CD4-positive, alpha-beta T cell treated with Interleukin-6 for 4 hours (primary cell): ENCODE results near the gene PLXNC1.

ENCODE experiments used
- DNase-seq: peaks from one replicate; pipeline ENCODE4 v3.0.0-alpha.2; 2020; ENCODE audit warnings: mixed read lengths

The PLXNC1 gene

DNA sequence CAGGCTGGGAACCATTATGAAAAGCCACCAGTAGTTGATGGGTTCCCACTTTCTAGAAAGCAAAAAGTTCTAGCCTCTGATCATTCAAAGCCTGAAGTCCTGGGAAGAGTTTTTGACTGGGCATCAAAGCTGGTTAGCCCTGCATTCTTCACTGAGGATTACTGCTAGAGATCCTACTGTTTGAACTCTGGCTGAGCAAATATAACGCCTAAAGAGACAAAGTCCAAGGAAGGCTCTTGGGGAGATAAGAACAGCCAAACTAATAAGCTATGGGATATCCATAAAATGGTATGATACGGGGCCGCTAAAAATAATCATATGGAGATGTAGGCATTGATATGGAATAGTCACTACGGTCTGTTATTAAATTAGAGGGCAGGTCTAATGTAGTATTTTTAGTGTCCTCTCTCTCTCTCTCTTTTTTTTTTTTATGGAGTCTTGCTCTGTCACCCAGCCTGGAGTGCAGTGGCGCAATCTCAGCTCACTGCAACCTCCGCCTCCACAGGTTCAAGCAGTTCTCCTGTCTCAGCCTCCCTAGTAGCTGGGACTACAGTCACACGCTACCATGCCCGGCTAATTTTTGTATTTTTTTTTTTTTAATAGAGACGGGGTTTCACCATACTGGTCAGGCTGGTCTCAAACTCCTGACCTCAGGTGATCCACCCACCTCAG lies 35.5 kb downstream of the PLXNC1 start:
- DNase-seq: no peak

DNA sequence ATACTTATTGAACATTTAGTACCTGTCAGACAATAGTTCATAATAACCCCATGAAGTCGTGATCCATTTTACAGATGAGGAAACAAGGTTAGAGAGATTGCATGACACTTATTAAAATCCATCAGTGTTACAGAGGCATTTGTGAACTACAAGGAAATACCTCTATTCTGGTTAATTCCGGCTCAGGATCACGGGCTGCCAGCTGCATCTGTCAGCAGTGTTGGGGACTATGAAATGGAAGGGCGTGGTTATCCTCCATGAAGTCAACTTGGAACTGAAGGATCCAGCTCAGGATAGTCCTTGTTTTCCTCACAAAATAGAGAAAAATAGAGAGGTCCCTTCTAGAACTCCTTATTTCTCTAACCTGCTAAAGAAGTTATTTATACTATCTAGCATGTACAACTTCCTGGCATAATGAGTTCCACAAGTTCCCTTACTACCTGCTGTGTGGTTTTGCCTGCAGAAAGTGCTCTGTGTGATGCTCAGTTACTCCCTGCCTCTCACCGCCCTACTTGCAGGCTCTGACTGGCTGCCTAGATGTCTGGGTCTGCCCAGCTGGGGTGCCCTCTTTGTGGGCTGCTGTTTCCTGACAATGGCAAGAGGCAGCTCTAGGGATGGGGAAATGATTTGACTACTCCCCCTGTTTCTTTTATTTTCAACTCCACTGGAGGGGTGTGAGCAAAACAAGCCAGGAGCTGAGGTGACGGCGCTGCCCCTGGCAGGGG lies 36.8 kb downstream of the PLXNC1 start:
- DNase-seq: no peak

- DNase-seq: no peak
Observed at GRCh38 chr12:94185801-94186200, 37.4 kb downstream of the PLXNC1 start.

DNA sequence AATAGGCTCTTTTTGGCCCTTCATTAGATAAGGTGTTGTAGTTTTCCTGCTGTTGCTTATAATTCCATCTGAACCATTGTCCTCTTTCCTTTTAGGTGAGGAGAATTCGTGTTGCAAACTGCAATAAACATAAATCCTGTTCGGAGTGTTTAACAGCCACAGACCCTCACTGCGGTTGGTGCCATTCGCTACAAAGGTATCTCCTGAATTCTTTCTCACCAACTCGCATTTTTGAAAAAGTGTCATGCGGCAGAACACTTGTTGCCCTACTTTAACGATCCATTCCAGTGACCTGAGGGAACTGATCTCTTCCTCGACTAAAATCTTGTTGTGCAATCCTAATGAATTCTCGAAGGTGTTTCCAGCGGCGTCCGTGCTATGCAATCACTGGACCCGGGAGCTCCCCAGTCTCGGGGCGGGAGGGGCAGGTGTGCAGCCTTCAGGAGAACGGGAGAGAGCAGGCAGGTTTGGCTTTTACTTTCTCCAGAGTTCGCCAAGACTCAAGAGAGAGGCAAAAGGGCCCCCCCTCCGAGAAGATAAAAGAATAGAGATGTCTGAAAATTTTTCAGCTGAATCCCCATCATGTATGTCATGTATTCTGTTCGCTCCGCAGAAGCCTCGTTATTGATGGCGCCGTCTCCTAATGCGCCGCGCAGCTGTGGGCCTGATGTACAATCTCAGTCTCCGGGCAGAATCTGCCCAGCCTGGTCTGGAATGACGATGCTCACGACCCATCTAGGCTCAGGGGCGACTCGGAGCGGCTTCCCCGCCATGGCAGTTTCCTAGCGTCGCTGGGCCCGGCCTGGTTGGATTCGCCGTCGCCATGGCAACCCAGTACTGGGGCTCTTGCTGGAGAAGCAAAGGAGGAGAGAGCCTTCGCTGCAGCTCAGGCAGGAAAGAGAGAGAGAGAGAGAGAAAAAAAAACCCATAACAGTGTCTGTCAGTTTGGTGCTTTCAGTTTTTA lies 38.2 kb downstream of the PLXNC1 start:
- no peak for DNase-seq

DNA sequence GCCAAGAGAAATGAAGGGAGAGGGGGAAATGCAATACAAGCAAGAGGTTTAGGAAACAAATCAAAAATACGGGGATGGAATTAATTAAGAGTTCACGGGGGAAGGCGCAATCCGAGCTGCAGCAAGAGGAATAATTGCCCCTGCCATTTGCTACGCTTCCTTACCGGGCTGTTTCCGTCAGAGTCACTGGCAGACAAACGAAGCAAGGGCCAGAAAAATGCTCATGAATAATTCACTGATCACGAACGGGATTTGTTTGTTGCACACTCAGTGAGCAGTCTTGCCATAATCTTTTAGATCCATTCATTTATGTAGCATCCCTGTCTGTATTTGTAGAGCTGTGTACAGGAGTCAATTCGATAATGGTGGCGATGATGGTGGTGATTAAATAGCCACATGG lies 39.0 kb downstream of the PLXNC1 start:
- no peak for DNase-seq

DNA sequence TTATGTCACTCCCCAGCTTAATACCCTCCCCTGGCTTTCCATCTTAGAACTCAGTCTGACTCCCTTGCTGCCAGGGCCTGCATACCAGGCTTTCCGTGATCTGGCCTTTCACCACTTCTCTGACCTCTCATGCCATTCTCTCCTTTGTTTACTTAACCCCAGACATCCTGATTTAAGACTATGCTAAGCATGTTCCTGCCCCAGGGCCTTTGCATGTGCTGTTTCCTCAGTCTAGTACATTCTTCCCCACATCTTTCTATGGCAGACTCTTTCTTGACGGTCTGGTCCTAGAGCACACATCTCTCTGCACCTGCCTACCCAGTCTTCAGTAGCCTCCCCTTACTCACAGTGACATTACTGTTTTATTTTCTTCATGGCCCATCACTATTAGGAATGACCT lies 42.2 kb downstream of the PLXNC1 start:
- DNase-seq: no peak

DNA sequence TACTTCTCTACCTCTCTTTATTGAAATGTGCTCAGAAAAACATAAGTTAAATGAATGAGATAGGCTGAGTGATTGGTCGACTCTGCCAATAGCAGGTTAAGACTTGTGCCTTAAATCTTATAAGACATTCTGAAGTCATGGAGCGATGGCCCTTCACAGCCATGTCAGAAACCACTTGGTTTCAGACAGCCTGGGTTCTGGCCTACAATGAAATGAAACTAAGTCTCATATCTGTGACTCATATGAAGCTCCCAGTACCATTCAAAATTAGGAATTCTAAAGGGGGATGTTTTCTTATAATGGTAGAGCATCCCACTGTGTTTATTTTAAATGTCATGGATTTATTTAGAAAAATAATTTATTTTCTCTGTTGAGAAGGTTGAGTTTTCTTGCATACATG lies 42.6 kb downstream of the PLXNC1 start:
- DNase-seq: no peak

DNA sequence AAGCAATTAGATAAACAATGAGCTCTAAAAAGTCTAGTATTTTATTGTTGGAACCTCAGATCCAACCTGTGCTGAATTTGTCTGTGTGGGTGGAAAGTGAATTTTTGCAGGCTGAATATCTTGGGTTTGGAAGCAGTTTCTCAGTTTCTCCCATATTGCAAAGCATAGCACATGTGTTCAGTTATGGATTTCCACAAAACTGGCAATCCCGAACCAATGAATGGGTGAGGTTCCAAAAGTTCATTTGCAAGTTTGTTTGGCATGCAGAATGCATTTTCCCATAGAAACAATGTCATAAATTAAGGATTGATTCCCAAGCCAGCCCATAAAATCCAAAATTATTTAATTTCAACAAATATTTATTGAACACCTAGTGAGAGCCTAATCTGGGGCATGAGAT lies 43.4 kb downstream of the PLXNC1 start:
- no peak for DNase-seq

- no peak for DNase-seq
Observed at GRCh38 chr12:94192506-94192905, 44.1 kb downstream of the PLXNC1 start.

DNA sequence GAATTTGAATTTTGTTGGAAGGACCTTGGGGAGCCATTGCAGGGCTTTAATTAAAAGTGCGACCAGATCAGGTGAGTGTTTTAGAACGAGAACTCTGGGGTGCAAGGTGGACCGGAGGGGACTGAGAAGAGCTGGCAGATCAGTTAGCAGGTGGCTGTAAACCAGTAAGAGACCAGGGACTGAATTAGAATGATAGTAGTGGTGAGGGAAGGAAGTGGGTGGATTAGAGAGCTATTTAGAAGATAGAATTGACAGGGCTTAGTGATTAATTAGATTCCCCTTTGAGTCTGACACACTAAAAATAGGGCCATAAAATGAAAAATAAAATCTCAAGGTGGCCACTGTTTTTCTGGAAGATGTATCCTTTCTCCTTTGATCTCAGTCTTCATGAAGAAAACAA lies 44.8 kb downstream of the PLXNC1 start:
- DNase-seq: no peak

DNA sequence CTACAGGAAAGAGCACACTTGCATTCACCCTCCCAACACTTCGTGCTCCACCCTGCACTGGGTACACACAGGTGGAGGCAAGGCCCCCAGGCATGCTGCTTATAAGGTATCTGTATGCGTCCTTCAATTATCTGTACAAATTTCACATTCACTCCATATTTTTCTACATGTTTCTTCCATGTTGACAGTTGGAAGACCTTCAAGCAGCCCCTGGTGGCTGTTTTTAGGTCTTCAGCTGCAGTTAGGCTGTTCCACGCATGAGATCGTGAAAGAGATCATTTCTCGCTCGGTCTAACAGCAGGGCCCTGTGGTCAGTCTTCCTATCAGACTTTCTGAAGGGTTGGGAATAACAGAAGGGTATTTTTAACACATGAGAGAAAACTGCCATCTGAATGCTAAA lies 47.1 kb downstream of the PLXNC1 start:
- DNase-seq: no peak

- DNase-seq: no peak
Observed at GRCh38 chr12:94198469-94198868, 50.1 kb downstream of the PLXNC1 start.

DNA sequence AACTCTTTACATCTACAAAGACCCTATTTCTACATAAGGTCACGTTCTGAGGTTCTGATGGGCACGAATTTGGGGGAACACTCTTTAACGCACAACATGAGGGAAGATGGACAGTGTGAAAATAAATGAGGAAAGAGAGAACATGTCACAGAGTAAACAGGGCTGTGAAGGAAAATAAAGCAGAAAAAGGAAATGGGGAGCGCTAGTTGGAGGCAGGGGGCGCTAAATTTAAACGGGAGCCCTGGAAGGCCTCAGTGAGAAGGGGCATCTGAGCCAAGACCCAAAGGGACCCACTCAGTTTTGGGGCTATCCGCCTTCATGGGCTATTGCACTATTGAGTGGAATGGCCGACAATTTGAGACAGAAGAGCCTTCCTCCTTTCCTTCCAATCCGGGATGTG lies 50.5 kb downstream of the PLXNC1 start:
- DNase-seq: no peak

- DNase-seq: no peak
Observed at GRCh38 chr12:94200069-94200468, 51.7 kb downstream of the PLXNC1 start.

GRCh38 chr12:94200695-94201094 lies 52.3 kb downstream of the PLXNC1 start:
- DNase-seq: no peak

DNA sequence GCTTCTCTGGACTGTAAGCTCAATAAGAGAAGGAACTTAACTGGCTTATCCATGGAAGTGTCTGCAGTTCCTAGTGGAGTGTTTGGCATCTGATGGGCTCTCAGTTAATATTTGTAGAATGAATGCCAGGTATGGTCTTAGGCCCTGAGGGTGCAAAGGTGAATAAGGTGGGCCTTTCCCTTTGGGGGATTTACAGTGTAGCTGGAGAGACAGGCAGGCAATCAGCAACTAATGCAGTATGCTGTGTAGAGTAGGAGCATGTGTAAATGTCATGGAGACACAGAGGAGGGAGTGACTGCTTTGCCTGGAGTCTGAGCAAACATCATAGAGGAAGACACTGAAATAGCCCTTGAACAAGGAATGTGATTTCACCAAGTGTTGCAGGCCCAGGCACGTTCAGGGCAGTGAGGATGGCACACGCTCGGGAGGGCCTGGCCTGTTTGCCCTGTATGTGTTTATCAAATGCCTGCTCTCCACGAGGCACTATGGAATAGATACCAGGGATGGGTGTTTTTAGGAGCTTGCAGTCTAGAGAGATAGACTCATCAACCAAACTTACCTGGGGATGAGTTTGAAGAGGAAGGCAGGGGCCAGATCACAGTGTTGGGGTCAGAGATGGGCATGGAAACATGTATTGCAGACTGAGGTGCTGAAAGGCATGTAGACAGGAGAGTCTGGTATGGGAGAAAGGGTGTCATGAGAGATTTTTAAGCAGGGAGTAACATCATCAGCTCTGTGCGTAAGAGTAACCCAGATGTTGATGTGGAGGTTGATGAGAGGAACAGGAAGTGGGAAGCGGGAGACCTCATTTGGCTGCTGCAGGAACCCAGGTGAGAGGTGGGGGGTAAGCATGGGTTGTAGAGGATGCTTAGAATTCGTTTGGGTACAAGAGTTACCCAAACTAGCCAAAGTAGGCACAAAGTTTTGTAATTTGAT lies 54.1 kb downstream of the PLXNC1 start:
- peak; percentile 10 for DNase-seq

- no peak for DNase-seq
Observed at GRCh38 chr12:94203181-94203546, 54.8 kb downstream of the PLXNC1 start.

DNA sequence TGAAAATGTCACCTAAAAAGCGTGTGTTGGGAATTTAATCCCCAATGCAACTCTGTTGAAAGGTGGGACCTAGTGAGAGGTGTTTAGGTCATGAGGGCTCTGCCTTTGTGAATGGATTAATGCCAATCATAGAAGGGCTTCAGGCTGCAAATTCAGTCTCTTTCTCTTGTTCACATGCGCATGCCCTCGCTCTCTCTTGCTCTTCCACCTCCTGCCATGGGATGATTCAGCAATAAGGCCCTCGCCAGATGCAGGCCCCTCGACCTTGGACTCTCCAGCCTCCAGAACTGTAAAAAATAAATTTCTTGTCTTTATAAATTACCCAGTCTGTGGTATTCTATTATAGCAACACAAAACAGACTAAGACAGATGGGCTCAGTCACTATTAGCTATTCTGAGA lies 55.4 kb downstream of the PLXNC1 start:
- DNase-seq: no peak

GRCh38 chr12:94204499-94205247 lies 56.3 kb downstream of the PLXNC1 start:
- DNase-seq: no peak

DNA sequence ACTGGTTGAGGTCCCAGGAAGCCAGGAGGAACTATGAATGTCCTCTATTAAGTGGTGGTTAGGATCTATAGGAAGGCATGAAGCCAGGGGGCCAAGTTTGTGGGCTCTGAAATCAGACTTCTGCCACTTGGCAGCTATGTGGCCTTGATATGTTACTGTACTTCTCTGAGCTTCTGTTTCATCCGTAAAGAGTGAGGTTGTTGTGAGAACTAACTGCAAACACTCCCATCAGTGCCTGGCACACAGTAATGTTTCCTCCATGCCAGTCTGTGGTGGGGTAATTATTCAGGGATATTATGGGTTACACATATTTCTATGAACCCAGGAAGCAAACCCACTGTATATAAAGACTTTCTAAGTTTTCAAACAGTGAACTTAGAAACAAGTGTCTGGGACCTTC lies 57.4 kb downstream of the PLXNC1 start:
- no peak for DNase-seq

GRCh38 chr12:94206886-94207285 lies 58.5 kb downstream of the PLXNC1 start:
- DNase-seq: no peak

DNA sequence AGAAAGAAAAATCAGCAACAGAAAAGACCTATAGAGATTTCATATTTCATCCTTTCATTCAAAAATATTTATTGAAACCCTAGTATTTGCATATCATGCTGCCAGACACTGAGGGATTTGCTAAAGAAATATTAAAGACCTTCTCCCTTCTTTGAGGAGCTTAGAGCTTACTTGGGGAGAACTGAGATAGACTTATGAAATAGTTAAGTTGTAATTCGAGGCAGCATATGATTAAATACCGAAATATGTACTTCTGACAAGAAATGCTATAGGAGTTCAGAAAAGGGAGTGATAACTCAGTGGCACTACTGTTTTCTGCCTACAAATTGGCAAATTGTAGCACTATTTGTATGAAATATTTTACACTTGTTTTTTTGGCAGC lies 59.1 kb downstream of the PLXNC1 start:
- no peak for DNase-seq
